Esophagus muscularis mucosa (tissue), 4 donors: ENCODE data around the gene TAOK2. TPM values are rescaled to one million over a fixed set of nuclear protein-coding genes. Genes with fewer than 3 reads are reported as not detected.
A peak's percentile ranks its signal among the peaks of the same experiment; 100 is the strongest.
"Not testable (repeated sequence)": the region's sequence is repeated elsewhere in the genome, so short reads cannot be mapped to it uniquely, and the experiment has no call there.

ENCODE experiments used
- DNase-seq: peaks from one replicate; pipeline ENCODE4 v3.0.0-alpha.2; 2017; ENCODE audit errors: extremely low spot score
- H3K27ac ChIP-seq, 4 donors: fragments of 200-600 bp; sonication (generic); replicated peaks in 1 of 4; 1 replicate in 3 of 4; 2 replicates in 1 of 4; pipeline ENCODE4 v1.5.1; 2016 to 2019; ENCODE audit warnings: mild to moderate bottlenecking in 1 of 4
- H3K27me3 ChIP-seq, 4 donors: fragments of 200-600 bp; sonication (generic); one replicate each; pipeline versions ENCODE4 v1.5.1 to v1.6.0; 2016 to 2019
- H3K36me3 ChIP-seq, 4 donors: fragments of 200-600 bp; sonication (generic); one replicate each; pipeline ENCODE4 v1.5.1; 2016 to 2019
- H3K4me1 ChIP-seq, 4 donors: fragments of 200-600 bp; sonication (generic); one replicate each; pipeline ENCODE4 v1.5.1; 2016 to 2019
- H3K4me3 ChIP-seq, 4 donors: fragments of 200-600 bp; sonication (generic); 1 replicate in 2 of 4; 2 replicates in 2 of 4; pipeline ENCODE4 v1.5.1; 2016 to 2019; ENCODE audit warnings: mild to moderate bottlenecking in 4 of 4, moderate library complexity in 1 of 4
- H3K9me3 ChIP-seq, 4 donors: fragments of 200-600 bp; sonication (generic); 1 replicate in 3 of 4; 2 replicates in 1 of 4; pipeline ENCODE4 v1.5.1; 2016 to 2019
- CTCF ChIP-seq, 3 experiments: fragments of 200-600 bp in 2 of 3; fragments of 450-650 bp in 1 of 3; sonication (generic) in 2 of 3; IDR thresholded peaks; one replicate each; pipeline ENCODE4 v1.5.1; 2017 to 2019; ENCODE audit warnings: antibody characterized with exemption in 3 of 3, mild to moderate bottlenecking in 2 of 3, moderate library complexity in 1 of 3
- EP300 ChIP-seq: sonication (generic); formaldehyde crosslinking; IDR thresholded peaks from one replicate; pipeline ENCODE4 v1.6.1; 2017; ENCODE audit warnings: antibody characterized with exemption
- POLR2A ChIP-seq: fragments of 450-650 bp; IDR thresholded peaks from one replicate; pipeline ENCODE4 v1.6.1; 2017; ENCODE audit warnings: antibody characterized with exemption, moderate library complexity, mild to moderate bottlenecking, low read depth
- POLR2AphosphoS5 ChIP-seq, 2 donors: sonication (generic); formaldehyde crosslinking; IDR thresholded peaks; one replicate each; pipeline ENCODE4 v1.6.1; 2017; ENCODE audit warnings: antibody characterized with exemption in 2 of 2
- WGBS: methylation state at CpG from one replicate; pipeline ENCODE4 v1.1.5; 2018; 5-methylcytosine and 5-hydroxymethylcytosine counted together
- intact Hi-C: fragments of 100-400 bp; cut with DNase I; formaldehyde crosslinking; loops from one replicate; pipeline ENCODE4 v1.15.1; 2023
- total RNA-seq, 4 donors: library from RNA; depleted of rRNA; stranded (reverse); fragments of >200 nt; gene quantifications; one replicate each; pipeline versions ENCODE4 v1.1.0 to v1.2.1, GENCODE V29; 2016

The TAOK2 gene
- total RNA-seq, 4 donors from 2014 or later: 40.9 to 63.6 (median 51.4) TPM

- DNase-seq: no peak
- intact Hi-C loops: loop anchor here (5.0 kb wide), 1 partner anchor 35 kb away; the partner anchor contains the start of gene TMEM219
- no peaks in the 10 kb centered on the region for H3K9me3 ChIP-seq
- 51% methylated on average over 12 of the region's 12 CpGs for WGBS
- H3K4me3 ChIP-seq: peak overlapping the region; percentile 64 to 99 (median 90)
- TF ChIP-seq POLR2A (no peak), EP300 (no peak), CTCF (IDR thresholded peaks at IDR 0.05) (no peak), POLR2AphosphoS5 (IDR thresholded peaks at IDR 0.05) (no peak)
- no peaks in the 10 kb centered on the region for H3K27me3 ChIP-seq
- peak overlapping the region; percentile 82 to 91 (median 88) for H3K27ac ChIP-seq
- peaks cover 8 to 11% (median 11%) of the 10 kb centered on the region in 4 donors for H3K36me3 ChIP-seq
- peaks cover 19 to 38% (median 27%) of the 10 kb centered on the region in 4 donors for H3K4me1 ChIP-seq
Measured at GRCh38 chr16:29927070-29927905, 46.4 kb upstream of the TAOK2 start.

- H3K27me3 ChIP-seq, intact Hi-C loops, DNase-seq, H3K9me3 ChIP-seq, H3K36me3 ChIP-seq, H3K4me3 ChIP-seq, H3K27ac ChIP-seq: not testable (repeated sequence)
- peaks cover 6 to 11% (median 9%) of the 10 kb centered on the region in 4 donors for H3K4me1 ChIP-seq
- 96% methylated on average over 2 of the region's 2 CpGs for WGBS
Measured at GRCh38 chr16:29931750-29932149, 41.9 kb upstream of the TAOK2 start.

- intact Hi-C loops: no loop called here
- DNase-seq: no peak
- TF ChIP-seq POLR2AphosphoS5 (IDR thresholded peaks at IDR 0.05): no peak
- no peak for TF ChIP-seq CTCF (IDR thresholded peaks at IDR 0.05)
- no peak for TF ChIP-seq EP300
- no peak for TF ChIP-seq POLR2A
- no peak overlapping the region for H3K27ac ChIP-seq
- no peak overlapping the region for H3K4me3 ChIP-seq
- WGBS: 57% methylated on average over 4 of the region's 4 CpGs
- H3K9me3 ChIP-seq: no peaks in the 10 kb centered on the region
- no peaks in the 10 kb centered on the region for H3K36me3 ChIP-seq
- H3K4me1 ChIP-seq: peaks cover 0 to 14% (median 11%) of the 10 kb centered on the region in 4 donors
- no peaks in the 10 kb centered on the region for H3K27me3 ChIP-seq
Measured at GRCh38 chr16:29940656-29941055, 33.0 kb upstream of the TAOK2 start.

GRCh38 chr16:29943846-29944799 lies 29.5 kb upstream of the TAOK2 start:
- 25% methylated on average over 11 of the region's 11 CpGs for WGBS
- H3K9me3 ChIP-seq: no peaks in the 10 kb centered on the region
- H3K27me3 ChIP-seq: no peaks in the 10 kb centered on the region
- H3K4me3 ChIP-seq: no peak overlapping the region
- no peaks in the 10 kb centered on the region for H3K36me3 ChIP-seq
- H3K4me1 ChIP-seq: peaks cover 0 to 14% (median 11%) of the 10 kb centered on the region in 4 donors
- DNase-seq: no peak
- TF ChIP-seq EP300: no peak
- peak in 2 of 3 experiments; percentile 12 to 17 for TF ChIP-seq CTCF (IDR thresholded peaks at IDR 0.05)
- TF ChIP-seq POLR2AphosphoS5 (IDR thresholded peaks at IDR 0.05): peak; percentile 31 to 48
- peak overlapping the region; percentile 50 to 78 (median 64) for H3K27ac ChIP-seq
- intact Hi-C loops: no loop called here

GRCh38 chr16:29947897-29948296 lies 25.8 kb upstream of the TAOK2 start:
- DNase-seq: no peak
- 85% methylated on average over 2 of the region's 2 CpGs for WGBS
- Histone ChIP-seq H3K27me3 (no peaks in the 10 kb centered on the region), H3K4me3 (no peak overlapping the region), H3K4me1 (peaks cover 0 to 14% (median 11%) of the 10 kb centered on the region in 4 donors), H3K36me3 (no peaks in the 10 kb centered on the region), H3K9me3 (no peaks in the 10 kb centered on the region), H3K27ac (no peak overlapping the region)
- TF ChIP-seq EP300 (no peak), POLR2A (no peak), CTCF (IDR thresholded peaks at IDR 0.05) (no peak), POLR2AphosphoS5 (IDR thresholded peaks at IDR 0.05) (no peak)
- intact Hi-C loops: no loop called here
